Measurements from ENCODE around the gene RGS14.
"Not testable (repeated sequence)": the region's sequence is repeated elsewhere in the genome, so short reads cannot be mapped to it uniquely, and the experiment has no call there.

Gene RGS14

GRCh38 chr5:177327539-177328522, 29.9 kb upstream of the RGS14 start:
- DNase-seq, result no peak

- DNase-seq, result no peak
Observed at GRCh38 chr5:177328545-177329231, 29.0 kb upstream of the RGS14 start.

- no peak for DNase-seq
Observed at GRCh38 chr5:177329883-177330282, 27.8 kb upstream of the RGS14 start.

- no peak for DNase-seq
Observed at GRCh38 chr5:177330991-177331842, 26.5 kb upstream of the RGS14 start.

GRCh38 chr5:177332031-177332895, 25.5 kb upstream of the RGS14 start:
- no peak for DNase-seq

GRCh38 chr5:177332896-177333260, 24.8 kb upstream of the RGS14 start:
- DNase-seq, result no peak

GRCh38 chr5:177333420-177334154, 24.1 kb upstream of the RGS14 start:
- DNase-seq, result no peak

GRCh38 chr5:177334155-177334551, 23.6 kb upstream of the RGS14 start:
- no peak for DNase-seq

- DNase-seq, result no peak
Observed at GRCh38 chr5:177334781-177335700, 22.7 kb upstream of the RGS14 start.

GRCh38 chr5:177335701-177336065, 22.0 kb upstream of the RGS14 start:
- DNase-seq, result no peak

GRCh38 chr5:177336112-177336511, 21.6 kb upstream of the RGS14 start:
- DNase-seq, result no peak

GRCh38 chr5:177336603-177337494, 20.9 kb upstream of the RGS14 start:
- no peak for DNase-seq

- no peak for DNase-seq
Observed at GRCh38 chr5:177338251-177339106, 19.2 kb upstream of the RGS14 start.

GRCh38 chr5:177339107-177339638, 18.6 kb upstream of the RGS14 start:
- DNase-seq, result no peak

- DNase-seq, result not testable (repeated sequence)
Observed at GRCh38 chr5:177343000-177343399, 14.7 kb upstream of the RGS14 start.

- no peak for DNase-seq
Observed at GRCh38 chr5:177343777-177344176, 13.9 kb upstream of the RGS14 start.

- DNase-seq, result no peak
Observed at GRCh38 chr5:177344891-177345290, 12.8 kb upstream of the RGS14 start.

- no peak for DNase-seq
Observed at GRCh38 chr5:177346820-177347219, 10.9 kb upstream of the RGS14 start.

All from activated gamma-delta T cell (primary cell).